ENCODE results near the gene ZC2HC1B.

DNA sequence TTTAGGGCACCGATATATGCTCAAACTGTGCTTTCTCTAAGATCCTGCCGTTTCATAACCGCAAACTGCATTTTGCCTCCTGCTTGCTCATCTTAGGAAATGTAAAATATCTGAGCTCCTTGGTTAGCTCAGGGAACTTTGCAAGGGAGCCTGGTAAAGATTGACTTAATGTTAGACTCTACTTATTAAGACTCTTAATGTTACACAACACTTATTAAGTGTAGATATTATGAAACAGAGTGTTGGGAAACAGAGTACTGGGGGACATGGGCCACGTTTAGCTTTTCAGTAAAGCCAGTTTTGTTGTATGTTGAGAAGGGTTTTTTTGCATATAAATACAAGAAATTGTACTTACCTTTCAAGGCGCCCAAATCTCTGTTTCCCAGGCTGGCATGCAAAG, 19.2 kb upstream of the ZC2HC1B start:
- TF ChIP-seq, protein P1, sequence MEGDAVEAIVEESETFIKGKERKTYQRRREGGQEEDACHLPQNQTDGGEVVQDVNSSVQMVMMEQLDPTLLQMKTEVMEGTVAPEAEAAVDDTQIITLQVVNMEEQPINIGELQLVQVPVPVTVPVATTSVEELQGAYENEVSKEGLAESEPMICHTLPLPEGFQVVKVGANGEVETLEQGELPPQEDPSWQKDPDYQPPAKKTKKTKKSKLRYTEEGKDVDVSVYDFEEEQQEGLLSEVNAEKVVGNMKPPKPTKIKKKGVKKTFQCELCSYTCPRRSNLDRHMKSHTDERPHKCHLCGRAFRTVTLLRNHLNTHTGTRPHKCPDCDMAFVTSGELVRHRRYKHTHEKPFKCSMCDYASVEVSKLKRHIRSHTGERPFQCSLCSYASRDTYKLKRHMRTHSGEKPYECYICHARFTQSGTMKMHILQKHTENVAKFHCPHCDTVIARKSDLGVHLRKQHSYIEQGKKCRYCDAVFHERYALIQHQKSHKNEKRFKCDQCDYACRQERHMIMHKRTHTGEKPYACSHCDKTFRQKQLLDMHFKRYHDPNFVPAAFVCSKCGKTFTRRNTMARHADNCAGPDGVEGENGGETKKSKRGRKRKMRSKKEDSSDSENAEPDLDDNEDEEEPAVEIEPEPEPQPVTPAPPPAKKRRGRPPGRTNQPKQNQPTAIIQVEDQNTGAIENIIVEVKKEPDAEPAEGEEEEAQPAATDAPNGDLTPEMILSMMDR (conservative IDR thresholded peaks at IDR 0.05 in 1 of 2, IDR thresholded peaks at IDR 0.05 in 1 of 2; ENCODE audit: low read depth in 1 of 2, low read length in 2 of 2) = no peak
- TF ChIP-seq EZH2 (IDR thresholded peaks at IDR 0.05; ENCODE audit: low read length, missing control alignments) = no peak
